GM18498 (cell line): ENCODE data around the gene ITM2B.
"Not testable (repeated sequence)": the region's sequence is repeated elsewhere in the genome, so short reads cannot be mapped to it uniquely, and the experiment has no call there.

Experiments used
- ATAC-seq: cut with Tn5 transposase; IDR thresholded peaks from one replicate; pipeline ENCODE4 v1.9.1; 2021; ENCODE audit warnings: mild to moderate bottlenecking, moderate library complexity; ENCODE audit not compliant: unreplicated experiment

The ITM2B gene

DNA sequence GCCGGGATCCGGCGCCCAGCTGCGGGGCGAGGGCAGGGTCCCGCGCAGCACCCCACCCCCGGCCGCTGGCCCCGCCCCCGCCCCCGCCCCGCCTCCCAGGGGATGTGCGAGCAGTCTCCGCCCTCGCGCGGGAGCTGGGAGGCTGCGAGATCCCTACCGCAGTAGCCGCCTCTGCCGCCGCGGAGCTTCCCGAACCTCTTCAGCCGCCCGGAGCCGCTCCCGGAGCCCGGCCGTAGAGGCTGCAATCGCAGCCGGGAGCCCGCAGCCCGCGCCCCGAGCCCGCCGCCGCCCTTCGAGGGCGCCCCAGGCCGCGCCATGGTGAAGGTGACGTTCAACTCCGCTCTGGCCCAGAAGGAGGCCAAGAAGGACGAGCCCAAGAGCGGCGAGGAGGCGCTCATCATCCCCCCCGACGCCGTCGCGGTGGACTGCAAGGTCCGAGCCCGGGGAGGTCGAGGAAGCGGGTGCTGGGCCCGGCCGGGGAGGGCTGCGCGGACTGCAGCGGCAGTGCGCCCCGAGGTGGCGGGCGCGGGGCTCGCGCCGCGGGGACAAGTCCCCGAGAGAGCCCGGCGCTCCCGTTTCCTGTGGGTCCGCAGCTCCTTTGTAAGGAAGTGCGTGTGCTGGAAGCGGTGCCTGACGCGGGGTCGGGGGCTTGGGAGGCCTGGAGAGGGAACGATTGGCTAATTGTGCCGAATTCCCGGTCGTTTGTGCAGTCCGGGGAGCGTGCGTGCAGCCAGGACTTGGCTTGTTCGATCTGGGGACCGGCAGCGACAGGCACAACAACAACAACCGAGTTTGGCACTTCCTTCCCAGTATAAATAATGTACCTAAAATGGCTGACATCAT, at the start of gene ITM2B:
Gene ITM2B (plus strand): TSS at position 161 of the 843 bp plus-strand sequence. CDS start 155 bp downstream, at position 316.
- peak; percentile 63 for ATAC-seq

DNA sequence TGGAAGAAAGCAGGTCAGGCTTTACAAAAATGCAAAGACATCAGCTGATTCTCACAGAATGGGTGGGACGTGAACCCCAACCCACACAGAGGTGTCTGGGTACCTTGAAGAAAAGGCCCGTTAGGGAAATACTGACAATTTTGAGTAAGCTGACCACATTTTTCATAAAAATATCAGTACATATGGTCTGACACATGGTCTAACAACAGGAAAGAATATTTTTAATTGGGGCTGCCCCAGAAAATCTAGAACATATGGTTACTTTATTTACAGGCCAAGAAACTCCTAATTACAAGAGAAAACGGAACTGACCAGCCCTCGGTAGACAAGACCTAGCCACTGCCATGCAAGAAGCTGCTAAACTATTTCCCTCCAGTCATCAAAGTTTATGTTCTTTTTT, 48.7 kb upstream of the ITM2B start:
- ATAC-seq: peak; percentile 49

DNA sequence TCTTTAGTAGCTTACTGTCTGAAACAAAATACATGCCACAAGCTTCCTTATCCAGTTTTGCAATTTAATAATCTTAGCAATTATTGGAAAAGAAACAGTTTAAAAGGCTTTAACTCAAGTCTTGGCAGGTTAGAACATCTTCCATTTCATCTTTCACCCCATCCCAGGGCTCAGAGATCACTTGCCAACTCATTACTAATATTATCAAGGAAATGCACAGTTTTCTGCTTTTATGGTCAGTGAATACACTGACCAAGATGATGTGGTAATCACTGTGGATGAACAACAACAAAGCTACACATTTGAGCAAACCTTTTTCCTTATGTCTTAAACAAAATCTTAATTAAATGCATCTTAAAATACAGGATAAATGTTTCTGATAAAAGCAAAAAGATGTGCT, 48.0 kb upstream of the ITM2B start:
- ATAC-seq: no peak

DNA sequence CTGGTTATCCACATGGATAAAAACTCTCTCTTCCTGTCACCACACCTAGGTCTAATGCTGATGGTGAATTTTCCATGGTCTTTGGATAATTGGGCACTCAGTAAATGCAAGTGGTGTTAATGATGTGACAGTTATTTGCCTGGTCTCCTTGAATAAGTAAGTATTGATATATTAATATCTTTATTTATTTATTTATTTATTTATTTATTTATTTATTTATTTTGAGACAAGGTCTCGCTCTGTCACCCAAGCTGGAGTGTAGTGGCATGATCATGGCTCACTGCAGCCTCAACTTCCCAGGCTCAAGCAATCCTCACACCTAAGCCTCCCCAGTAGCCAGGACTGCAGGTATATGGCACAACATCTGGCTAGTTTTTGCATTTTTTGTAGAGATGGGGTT, 46.3 kb upstream of the ITM2B start:
- no peak for ATAC-seq

GRCh38 chr13:48188131-48188530, 44.9 kb upstream of the ITM2B start:
- ATAC-seq: no peak

DNA sequence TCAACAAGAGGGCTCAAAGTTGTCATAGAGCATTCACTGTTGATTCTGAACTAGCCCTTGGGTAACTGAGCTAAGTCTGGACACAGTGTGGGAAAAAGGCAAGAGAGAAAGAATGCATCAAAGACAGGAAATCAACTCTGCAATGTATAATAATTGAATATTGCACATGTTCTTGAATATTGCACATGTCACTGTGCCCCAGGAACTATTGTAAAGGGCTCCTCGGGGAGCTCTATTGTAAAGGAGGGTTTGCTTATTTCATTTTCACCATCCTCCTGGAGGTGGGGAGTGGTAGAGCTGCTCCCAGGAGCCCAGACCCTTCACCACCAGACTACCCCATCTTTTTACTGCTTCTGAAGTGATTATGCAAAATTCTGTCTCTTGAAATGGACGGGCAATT, 44.4 kb upstream of the ITM2B start:
- no peak for ATAC-seq

DNA sequence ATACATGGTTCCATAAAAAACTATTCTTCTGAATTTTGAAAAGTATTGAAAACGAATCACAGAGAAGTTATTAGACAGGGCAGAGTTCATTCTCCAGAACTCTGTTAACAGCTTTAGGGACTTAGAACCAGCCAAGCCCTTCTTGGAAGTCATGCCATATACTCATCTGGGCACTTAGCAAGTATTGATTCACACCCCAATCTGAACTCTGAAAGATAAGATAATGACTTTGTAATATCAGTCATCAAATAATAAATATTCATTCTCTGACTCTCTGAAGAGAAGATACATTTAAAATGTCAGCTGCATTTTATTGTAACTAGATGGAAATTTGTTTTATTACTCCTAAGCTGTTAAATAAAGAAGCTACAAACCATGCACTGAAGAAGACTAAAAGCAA, 43.8 kb upstream of the ITM2B start:
- ATAC-seq: no peak

DNA sequence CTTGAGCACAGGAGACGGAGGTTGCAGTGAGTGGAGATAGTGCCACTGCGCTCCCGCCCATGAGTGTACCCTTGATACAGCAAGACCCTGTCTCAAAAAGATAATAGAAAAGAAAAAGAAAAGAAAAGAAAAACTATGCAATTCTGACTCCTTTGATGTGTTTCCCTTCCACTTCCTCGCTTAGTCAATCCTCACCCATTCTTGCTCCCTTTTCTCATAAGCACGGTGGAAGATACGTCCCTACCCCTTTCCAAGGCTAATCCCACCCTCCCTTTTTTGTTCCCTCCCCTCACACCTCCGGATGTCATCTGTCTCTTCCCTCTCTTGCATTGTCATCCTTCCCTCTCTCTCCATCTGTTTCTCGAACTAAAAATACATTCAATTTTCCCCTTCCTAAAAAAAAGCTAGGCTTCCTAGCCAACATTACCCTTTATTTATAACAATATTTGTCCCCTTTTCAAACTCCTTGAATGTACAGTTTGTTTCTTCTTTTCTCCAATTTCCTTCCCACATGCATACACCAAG, 40.5 kb upstream of the ITM2B start:
- no peak for ATAC-seq

DNA sequence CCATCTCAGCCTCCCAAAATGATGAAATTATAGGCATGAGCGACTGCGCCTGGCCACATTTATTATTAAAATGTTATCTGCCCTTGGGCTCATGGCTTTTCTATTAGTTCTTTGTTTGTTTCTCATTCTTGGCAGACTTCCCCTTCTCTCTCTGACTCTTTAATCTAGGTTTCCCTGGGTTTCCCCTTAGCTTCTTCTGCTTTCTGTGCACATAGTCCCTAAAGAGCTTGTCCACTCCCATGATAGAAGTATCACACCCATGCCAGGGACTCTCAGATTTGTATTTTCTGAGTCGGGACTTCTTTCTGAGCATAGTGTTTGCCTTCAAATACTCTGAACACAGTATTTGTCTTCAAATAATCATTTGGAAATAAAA, 38.6 kb upstream of the ITM2B start:
- ATAC-seq: peak; percentile 84

DNA sequence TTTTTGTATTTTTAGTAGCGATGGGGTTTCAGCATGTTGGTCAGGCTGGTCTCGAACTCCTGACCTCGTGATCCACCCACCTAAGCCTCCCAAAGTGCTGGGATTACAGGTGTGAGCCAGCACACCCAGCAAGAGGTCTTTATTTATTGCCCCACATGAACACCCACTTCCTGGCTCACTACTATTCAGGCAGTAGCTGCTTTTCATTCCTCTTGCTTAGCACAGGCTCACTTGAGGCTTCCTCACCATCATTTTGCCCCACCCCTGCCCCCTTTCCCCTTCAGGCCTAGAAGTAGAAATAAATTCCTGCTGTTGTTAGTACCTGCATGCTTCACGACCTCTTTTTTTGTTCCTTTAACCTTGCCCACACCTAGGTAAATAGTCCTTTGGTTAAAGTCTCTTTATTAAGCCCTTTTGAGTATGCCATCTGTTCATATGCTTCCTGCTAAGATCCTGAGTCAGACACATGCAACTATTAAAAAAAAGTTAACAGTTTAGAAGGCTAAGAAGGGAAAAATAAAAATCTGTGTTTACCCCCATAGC, 33.5 kb upstream of the ITM2B start:
- ATAC-seq: no peak

- no peak for ATAC-seq
These were observed 32.0 kb upstream of the ITM2B start for GRCh38 chr13:48201044-48201443.

GRCh38 chr13:48207207-48207606, 25.8 kb upstream of the ITM2B start:
- not testable (repeated sequence) for ATAC-seq

DNA sequence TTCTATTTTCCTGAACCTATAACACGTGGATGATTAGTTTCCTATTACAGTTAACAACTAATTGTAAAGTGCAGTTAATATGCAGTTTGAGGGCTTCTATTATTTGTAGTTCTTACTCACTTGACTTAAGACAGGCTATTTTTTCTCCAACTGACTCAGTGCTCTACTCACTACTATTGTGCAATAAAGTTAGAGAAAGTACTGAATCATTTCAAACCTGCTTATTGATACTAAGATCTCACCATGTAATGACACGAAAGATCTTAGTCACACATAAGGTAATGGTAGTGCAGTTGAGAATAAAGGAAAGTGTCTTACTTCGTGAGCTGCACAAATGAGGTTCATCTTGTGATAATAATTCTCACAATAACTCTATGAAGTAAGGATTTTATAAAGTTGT, 22.8 kb upstream of the ITM2B start:
- no peak for ATAC-seq

- ATAC-seq: no peak
These were observed 18.4 kb upstream of the ITM2B start for GRCh38 chr13:48214519-48215121.

- not testable (repeated sequence) for ATAC-seq
These were observed 17.3 kb upstream of the ITM2B start for GRCh38 chr13:48215511-48216203.

- no peak for ATAC-seq
These were observed 16.7 kb upstream of the ITM2B start for GRCh38 chr13:48216204-48216711.

DNA sequence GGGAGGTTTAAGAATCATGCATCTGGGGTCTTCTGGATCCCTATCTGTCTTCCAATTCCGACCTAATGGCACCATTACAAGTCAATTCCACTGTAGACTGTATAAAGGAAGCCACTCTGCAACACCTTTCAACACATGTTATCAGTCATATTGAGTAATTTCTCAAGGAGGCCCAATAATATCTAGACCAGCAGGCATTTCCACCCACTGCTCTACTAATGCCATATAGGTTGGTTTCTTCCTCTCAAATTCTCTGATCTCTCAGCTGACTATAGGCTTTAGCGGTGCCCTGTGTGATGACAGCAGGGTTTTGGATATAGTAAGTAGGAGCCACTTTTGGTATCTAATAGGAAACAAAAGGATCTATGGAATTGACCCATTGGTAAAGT, 12.4 kb upstream of the ITM2B start:
- ATAC-seq: no peak

DNA sequence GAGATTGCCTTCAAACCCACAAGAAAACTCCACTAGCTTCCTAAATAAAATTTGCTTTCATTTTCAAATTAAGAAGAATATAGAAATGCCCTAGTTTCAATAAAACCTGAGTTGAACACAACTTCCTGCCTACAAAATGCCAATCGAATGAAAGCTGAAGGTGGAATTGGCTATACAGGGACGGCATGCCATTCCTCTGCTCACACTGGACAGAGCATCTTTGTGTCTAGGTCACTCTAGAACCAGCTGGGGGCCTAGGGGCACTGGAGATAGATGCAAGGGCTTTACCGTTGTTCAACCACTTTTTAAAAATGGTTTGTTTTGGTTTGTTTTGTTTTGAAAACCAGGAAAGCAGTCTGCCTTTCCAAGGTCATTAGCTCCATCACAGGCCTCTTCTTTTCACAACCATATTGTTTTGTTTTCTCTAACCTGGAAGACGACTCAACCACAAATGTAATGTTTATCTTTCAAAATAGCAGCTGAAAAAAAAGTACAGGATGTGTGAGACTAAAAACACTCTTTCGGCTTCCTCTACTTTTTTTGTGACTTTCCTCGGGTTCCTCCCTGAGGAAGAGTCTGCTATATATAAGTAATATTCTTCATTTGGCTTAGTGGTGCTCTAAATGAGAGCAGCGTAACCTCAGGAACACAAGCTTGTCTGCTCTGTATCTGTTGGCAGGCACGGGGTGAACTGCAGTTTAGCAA, 11.9 kb upstream of the ITM2B start:
- ATAC-seq: no peak

DNA sequence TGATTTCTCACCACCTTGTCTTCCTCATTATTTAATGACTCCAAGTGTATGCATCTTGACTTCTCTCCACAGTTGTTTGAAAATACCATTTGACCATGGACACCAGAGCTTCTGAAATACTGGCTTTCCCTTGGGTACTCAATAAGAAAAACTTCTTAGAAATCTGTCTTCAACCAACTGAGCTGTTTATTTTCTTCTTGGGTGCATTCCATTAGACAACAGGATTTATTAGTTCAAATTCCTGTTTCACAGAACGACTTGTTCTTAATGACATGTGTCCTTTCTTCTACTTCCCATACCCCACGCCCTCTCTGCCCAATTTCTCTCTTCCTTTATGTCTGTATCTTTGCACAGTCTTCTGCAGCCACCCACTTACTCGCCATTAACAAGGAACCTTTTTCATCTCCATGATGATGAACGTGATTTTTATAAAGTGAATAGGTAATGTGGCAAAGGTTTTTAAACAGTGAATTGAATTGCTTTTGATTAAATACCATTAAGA, 11.3 kb upstream of the ITM2B start:
- no peak for ATAC-seq
